GM18499 (cell line): ENCODE results near the gene WDR33.

Experiments
- ATAC-seq: cut with Tn5 transposase; IDR thresholded peaks from one replicate; pipeline ENCODE4 v1.9.1; 2021; ENCODE audit warnings: moderate number of reproducible peaks; ENCODE audit not compliant: insufficient read depth, unreplicated experiment

WDR33 gene

DNA sequence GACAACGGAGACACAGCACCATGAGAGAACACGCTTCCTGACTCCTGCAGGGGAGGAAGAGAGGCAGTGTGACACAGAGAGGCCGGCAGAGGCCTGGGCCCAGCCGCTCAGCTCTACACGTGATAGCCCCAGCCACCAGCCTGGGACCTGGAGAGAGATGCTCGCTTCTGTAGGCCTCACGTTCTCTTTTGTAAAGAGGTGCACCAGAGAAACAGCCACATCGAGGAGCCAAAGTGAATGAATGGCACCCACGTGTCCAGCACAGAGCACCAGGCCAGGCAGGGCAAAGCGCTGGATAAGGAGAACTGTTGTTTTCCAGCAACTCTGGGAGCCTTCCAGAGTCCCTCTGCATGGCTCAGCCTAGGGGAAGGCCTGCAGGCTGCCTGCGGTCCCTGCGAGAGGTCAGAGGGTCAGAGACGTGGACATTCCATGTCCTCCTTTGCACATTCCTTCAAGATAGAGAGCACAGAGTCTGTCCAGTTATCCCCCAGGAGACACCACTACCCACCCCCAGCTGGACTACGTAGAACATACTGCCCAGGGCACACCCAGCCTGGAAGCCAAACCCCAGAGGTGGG is 149.8 kb downstream of the WDR33 start:
- ATAC-seq, result no peak

DNA sequence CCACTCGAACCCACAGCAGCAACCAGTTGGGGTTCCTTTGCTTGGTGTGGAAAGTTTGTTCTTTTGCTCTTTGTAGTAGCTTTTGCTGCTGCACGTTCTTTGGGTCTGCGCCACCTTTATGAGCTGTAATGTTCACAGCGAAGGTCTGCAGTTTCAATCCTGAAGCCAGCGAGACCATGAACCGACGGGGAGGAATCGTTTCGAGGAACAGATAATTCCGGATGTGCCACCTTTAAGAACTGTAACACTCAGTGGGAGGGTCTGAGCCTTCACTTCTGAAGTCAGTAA is 150.7 kb downstream of the WDR33 start:
- no peak for ATAC-seq

DNA sequence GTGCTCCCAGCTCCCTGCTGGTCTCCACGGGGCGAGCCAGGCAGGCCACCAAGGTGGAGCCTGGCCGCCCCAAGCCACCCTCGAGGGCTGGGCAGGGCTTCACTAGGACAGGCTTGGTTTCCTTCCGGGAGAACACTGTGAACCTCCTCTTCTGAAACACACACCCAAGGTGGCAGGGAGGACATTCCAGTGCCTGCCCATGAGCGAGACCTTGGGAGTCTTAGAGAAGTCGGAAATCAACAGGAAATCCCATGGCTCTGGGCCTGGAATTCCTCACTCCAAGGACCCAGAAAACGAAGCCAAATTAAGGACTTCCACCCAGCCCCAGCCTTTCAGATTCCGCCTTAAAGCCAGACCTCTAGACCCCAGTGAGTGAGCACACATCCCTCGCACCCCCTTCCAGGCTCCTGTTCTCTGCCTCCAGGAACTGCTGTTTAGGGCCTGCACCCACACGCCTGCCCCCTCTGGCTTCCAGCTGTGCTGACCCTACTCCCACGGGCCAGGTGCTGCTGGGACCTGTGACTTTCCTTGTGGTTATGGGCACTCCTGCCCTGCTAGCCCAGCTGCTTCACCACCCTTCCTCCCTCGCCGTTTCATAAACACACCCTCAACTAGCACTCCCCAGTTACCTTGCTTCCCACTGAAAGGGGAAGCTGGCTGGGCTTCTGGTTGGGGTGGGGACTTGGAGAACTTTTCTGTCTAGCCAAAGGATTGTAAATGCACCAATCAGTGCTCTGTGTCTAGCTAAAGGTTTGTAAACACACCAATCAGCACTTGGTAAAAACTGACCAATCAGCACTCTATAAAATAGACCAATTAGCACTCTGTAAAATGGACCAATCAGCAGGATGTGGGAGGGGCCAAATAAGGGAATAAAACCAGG is 151.3 kb downstream of the WDR33 start:
- no peak for ATAC-seq

DNA sequence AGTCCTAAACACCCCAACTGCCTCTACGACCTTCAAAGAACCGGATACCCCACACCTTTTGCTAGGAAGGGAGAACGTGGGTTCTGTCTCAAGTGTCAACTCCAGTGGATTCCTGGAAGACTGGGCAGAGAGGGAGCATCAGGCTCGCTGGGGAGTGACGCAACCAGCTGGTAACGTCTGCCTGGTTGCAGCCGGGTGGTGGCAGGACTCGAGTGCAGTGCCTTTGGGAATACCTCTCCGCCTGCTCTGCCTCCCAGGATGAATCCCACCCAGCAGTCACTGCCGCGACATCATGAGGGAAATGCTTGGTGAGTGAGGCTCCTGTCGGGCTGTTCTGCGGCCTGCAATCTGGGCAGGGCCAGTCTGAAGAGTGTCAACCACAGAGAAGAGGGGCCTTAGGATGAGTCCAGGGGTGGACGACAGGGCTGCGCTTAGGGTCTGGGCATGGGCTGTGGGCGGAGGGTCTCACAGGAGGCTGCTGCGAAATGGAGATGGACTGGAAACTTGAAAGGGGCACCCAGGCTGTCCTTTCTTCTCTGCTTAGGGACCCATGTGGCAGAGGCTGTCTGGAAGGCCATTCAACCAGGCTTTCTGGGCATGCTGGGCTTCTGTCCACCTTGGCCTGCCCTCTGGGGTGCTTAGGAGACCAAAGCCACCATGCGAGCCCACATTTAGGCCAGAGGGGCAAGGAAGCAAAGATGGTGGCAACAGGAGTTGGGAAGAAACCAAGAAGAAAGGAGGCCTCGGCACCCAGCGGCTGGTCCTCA is 152.1 kb downstream of the WDR33 start:
- ATAC-seq, result no peak

- ATAC-seq, result no peak
Observed at GRCh38 chr2:127658146-127658545, 152.8 kb downstream of the WDR33 start.

DNA sequence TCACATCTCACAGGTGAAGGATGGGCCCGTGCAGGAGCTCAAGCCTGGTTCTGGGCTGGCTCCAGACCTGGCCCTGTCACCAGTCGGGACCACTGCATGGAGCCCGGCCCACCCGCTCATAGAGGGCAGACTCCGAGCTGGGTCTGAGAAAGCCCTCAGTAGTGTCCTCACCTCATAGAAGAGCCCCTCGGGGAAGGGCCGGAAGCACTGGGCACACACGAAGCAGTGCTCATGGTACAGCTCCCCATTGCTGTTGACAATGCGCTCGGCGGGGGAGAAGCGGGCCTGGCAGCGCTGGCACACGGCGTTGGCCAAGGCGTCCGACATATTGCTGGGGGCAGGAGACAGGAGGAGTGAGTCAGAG is 153.8 kb downstream of the WDR33 start:
- no peak for ATAC-seq

DNA sequence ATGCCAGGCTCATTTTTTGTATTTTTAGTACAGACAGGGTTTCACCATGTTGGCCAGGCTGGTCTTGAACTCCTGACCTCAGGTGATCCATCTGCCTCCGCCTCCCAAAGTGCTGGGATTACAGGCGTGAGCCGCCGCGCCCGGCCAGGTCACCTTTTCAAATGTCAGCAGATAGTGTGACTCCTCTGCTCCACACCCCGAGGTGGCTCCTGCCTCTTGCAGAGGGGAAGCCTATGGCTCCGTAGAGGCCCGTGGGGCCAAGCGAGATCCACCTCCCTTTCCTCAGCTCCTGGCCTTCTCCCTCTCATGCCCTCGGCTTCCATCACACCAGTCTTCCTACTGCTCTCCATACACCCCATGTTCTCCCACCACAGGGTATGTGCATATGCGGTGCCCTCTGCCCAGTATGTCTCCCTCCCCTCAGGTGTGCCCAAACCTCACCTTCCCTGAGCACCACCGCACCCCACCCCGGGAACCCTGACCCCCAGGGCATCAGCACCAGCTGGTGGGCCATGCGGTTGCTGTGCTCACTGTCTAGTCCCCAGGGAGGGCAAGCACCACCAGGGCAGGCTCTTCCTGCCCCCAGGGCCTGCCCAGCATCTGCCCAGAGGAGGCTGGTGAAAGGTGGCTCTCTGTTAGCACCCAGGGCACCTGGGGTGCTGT is 154.3 kb downstream of the WDR33 start:
- no peak for ATAC-seq

DNA sequence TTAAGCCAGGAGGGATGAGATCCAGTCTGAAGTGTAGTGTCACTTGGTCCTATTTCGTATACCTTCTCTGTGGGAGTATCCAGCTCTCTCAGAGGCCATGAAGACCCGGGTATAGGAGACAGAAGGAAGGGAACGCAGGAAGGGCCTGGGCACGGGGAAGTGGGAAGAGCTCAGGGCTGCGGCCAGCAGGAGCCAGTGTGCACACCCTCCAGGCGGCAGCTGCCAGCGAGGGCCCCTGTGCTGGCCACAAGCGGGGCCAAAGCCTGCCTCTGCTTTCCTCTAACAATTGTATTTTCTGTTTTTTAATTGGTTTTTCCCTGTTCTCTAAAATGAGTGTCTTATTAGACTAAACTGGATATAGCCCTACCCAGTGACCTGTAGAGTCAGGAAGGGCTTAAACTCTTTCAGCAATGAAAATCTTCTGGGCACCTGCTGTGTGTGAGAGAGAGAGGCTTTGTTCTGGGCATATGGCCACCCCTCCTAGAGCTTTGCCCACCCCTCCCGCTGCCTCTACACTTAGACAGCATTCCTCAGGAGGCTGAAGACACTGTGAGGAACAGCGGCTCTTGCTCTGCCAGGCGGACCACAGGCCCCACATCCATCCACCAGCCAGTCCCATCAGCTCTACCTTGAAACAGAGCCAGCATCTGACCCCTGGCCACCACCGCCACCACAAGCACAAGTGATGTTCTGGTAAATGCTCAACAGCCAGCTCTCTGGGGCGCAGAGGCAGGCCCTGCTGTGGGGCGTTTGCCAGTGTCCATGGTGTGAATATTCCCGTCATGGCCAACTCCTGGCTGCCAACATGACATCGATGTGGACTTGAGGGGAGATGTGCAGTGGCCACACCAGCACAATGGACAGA is 155.5 kb downstream of the WDR33 start:
- no peak for ATAC-seq

- ATAC-seq, result no peak
Observed at GRCh38 chr2:127654838-127655175, 156.2 kb downstream of the WDR33 start.

DNA sequence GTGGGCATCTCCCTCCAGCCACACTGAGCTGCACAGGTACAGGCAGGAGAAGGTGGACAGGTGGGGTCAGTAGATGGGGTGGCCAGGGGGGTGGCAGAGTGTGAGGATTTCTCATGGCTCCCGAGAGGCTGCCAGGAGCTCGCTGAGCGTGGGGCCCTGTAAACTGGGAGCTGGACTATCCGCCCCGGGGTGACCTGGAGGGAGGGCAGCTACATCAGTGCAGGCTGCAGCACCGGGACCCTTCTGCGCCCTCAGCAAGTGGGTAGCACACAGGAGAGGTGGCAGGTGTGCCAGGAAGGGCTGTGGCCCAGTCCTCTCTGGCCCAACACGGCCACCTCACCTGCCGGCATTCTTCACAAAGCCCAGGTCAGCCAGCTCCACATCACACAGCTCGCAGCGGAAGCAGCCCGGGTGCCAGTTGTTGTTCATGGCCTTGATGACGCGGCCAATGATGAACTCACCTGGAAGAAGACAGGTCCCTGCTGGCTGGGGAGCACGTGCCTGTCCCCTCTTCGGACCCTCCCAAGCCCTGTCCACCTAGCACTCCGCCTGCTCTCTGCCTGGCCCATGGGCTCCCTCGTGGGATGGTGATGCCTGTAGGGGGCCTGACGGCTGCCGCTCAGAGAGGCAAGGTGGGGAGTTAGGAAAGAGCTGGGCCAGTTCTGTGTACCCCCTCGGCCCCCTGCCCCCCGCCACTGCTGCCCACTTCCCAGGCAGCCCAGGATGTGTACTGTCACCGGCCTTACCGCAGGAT is 156.7 kb downstream of the WDR33 start:
- no peak for ATAC-seq

DNA sequence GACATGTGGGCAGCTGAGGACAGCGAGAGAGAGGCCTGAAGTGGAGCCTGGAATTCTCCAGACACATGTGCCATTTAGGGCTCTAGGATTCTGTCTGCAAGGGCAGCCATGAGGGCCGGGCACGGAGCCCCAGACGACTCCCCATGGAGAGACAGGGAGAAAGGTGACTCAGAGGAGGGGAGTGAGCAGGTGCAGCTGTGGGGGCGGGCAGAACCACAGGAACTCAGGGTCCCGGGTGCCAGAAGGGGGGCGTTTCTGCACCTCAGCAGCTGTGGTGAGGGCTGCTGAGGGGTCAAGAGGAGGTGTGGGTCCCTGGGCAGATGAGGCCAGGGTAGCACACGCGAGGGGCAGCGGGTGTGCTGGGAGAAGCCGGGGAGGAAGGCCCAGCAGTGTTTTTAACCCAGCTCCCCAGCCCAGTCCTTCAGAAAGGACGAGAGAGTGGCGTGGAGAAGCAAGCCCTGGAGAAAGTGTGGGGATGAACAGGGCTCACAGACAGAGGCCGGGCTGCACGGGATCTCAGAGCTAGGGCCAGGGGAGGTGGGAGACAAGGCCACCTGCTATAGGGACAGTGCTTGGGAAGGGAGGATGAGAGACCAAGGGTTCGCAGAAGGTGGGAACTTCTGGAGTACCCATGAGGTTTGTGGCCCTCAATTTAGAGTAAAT is 157.4 kb downstream of the WDR33 start:
- ATAC-seq, result no peak

DNA sequence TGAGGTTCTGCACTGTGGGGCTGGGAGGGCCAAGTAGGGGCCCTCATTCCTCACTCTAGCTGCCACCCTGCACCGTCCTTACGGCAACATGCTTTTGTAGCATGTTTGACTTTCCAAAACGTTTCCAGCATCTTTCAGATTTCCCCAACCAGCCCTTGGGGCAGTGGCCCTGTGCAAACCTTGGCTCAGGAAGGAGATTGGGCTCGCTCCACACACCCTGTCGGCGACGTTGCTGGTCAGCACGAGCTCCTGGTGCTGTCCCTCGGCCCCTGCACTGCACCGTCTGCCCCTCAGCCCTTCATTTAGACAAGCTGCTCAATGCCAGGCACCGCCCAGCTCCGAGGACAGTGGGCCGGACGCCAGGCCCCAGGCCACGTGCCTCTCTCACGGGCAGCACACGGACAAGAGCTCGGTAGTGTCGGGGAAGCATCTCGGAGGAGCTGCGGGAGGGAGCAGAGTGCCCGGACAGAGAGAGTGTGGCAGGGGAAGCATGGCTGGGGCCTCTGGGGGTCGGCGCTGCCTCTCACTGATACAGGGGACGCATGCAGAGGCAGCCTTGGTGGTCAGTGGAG is 158.1 kb downstream of the WDR33 start:
- no peak for ATAC-seq

- no peak for ATAC-seq
Observed at GRCh38 chr2:127651971-127652550, 158.9 kb downstream of the WDR33 start.

DNA sequence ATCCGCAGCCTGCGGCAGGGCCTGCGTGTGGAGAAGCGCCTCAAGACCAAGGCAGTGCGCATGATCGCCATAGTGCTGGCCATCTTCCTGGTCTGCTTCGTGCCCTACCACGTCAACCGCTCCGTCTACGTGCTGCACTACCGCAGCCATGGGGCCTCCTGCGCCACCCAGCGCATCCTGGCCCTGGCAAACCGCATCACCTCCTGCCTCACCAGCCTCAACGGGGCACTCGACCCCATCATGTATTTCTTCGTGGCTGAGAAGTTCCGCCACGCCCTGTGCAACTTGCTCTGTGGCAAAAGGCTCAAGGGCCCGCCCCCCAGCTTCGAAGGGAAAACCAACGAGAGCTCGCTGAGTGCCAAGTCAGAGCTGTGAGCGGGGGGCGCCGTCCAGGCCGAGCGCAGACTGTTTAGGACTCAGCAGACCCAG is 159.6 kb downstream of the WDR33 start:
- no peak for ATAC-seq
